ENCODE results near the gene CTIF.

Gene CTIF

GRCh38 chr18:48819781-48820482 is 281.1 kb downstream of the CTIF start:
- no peak for DNase-seq
- Histone ChIP-seq H3K4me2 (ENCODE audit: low read length, poor library complexity, severe bottlenecking) (no peak overlapping the region), H3K18ac (ENCODE audit: low read depth in 1 of 2, low read length in 2 of 2) (no peak overlapping the region), H3K79me1 (replicated peaks; ENCODE audit: low read length, poor library complexity, severe bottlenecking) (peaks cover 17% of the 10 kb centered on the region), H3K9me3 (ENCODE audit: control insufficient read depth, low read length) (peaks cover 7% of the 10 kb centered on the region), H3K27ac (ENCODE audit: low read length, poor library complexity, severe bottlenecking) (no peak overlapping the region), H2BK12ac (ENCODE audit: low read length in 2 of 2) (no peak overlapping the region), H2BK120ac (ENCODE audit: low read depth, low read length) (no peak overlapping the region), H2AK5ac (ENCODE audit: low read length, severe bottlenecking) (no peak overlapping the region), H3K4me1 (ENCODE audit: control insufficient read depth, insufficient read depth, low read depth, low read length) (peaks cover 6% of the 10 kb centered on the region), H3K4ac (ENCODE audit: low read depth in 1 of 2, low read length in 2 of 2) (no peak overlapping the region), H3K23ac (ENCODE audit: low read length in 2 of 2) (no peak overlapping the region), H4K8ac (ENCODE audit: low read length) (no peak overlapping the region), H4K91ac (ENCODE audit: low read length) (no peak overlapping the region), H3K36me3 (ENCODE audit: control insufficient read depth in 1 of 2, insufficient read depth in 2 of 2, low read depth in 1 of 2, low read length in 2 of 2) (peaks cover 46 to 56% of the 10 kb centered on the region in 2 experiments), H2BK15ac (ENCODE audit: low read depth, poor library complexity, severe bottlenecking) (no peak overlapping the region), H3K9ac (ENCODE audit: low read length) (no peak overlapping the region), H2BK5ac (ENCODE audit: low read depth, low read length, poor library complexity, severe bottlenecking) (no peak overlapping the region), H3K4me3 (ENCODE audit: insufficient read depth in 1 of 2, low read depth in 1 of 2, low read length in 2 of 2) (no peak overlapping the region), H2AFZ (ENCODE audit: low read depth, low read length) (no peak overlapping the region), H3K14ac (ENCODE audit: low read length in 2 of 2) (no peak overlapping the region), H3K27me3 (ENCODE audit: control insufficient read depth in 1 of 2, insufficient read depth in 1 of 2, low read length in 2 of 2) (no peaks in the 10 kb centered on the region)
- WGBS: 96% methylated on average over 11 of the region's 11 CpGs

GRCh38 chr18:48820483-48821250 is 281.8 kb downstream of the CTIF start:
- Histone ChIP-seq H3K27me3 (ENCODE audit: control insufficient read depth in 1 of 2, insufficient read depth in 1 of 2, low read length in 2 of 2) (no peaks in the 10 kb centered on the region), H2BK5ac (ENCODE audit: low read depth, low read length, poor library complexity, severe bottlenecking) (no peak overlapping the region), H2AFZ (ENCODE audit: low read depth, low read length) (no peak overlapping the region), H2BK120ac (ENCODE audit: low read depth, low read length) (no peak overlapping the region), H2BK15ac (ENCODE audit: low read depth, poor library complexity, severe bottlenecking) (peak overlapping the region; percentile 55), H3K36me3 (ENCODE audit: control insufficient read depth in 1 of 2, insufficient read depth in 2 of 2, low read depth in 1 of 2, low read length in 2 of 2) (peaks cover 46 to 59% of the 10 kb centered on the region in 2 experiments), H4K8ac (ENCODE audit: low read length) (peak overlapping the region; percentile 13), H3K27ac (ENCODE audit: low read length, poor library complexity, severe bottlenecking) (no peak overlapping the region), H3K18ac (ENCODE audit: low read depth in 1 of 2, low read length in 2 of 2) (peak overlapping the region in 1 of 2 experiments; percentile 30), H3K14ac (ENCODE audit: low read length in 2 of 2) (no peak overlapping the region), H2BK12ac (ENCODE audit: low read length in 2 of 2) (no peak overlapping the region), H3K9ac (ENCODE audit: low read length) (no peak overlapping the region), H3K4me3 (ENCODE audit: insufficient read depth in 1 of 2, low read depth in 1 of 2, low read length in 2 of 2) (no peak overlapping the region), H3K23ac (ENCODE audit: low read length in 2 of 2) (no peak overlapping the region), H3K79me1 (replicated peaks; ENCODE audit: low read length, poor library complexity, severe bottlenecking) (peaks cover 20% of the 10 kb centered on the region), H3K4ac (ENCODE audit: low read depth in 1 of 2, low read length in 2 of 2) (no peak overlapping the region), H3K4me1 (ENCODE audit: control insufficient read depth, insufficient read depth, low read depth, low read length) (peaks cover 11% of the 10 kb centered on the region), H2AK5ac (ENCODE audit: low read length, severe bottlenecking) (no peak overlapping the region), H4K91ac (ENCODE audit: low read length) (peak overlapping the region; percentile 40), H3K9me3 (ENCODE audit: control insufficient read depth, low read length) (peaks cover 7% of the 10 kb centered on the region), H3K4me2 (ENCODE audit: low read length, poor library complexity, severe bottlenecking) (no peak overlapping the region)
- DNase-seq: no peak
- WGBS: 94% methylated on average over 11 of the region's 11 CpGs

- Histone ChIP-seq H3K23ac (ENCODE audit: low read length in 2 of 2) (no peak overlapping the region), H2AFZ (ENCODE audit: low read depth, low read length) (no peak overlapping the region), H2BK120ac (ENCODE audit: low read depth, low read length) (no peak overlapping the region), H2BK12ac (ENCODE audit: low read length in 2 of 2) (no peak overlapping the region), H3K18ac (ENCODE audit: low read depth in 1 of 2, low read length in 2 of 2) (peak overlapping the region in 1 of 2 experiments; percentile 30), H3K9ac (ENCODE audit: low read length) (no peak overlapping the region), H4K91ac (ENCODE audit: low read length) (peak overlapping the region; percentile 40), H3K4me1 (ENCODE audit: control insufficient read depth, insufficient read depth, low read depth, low read length) (peaks cover 11% of the 10 kb centered on the region), H3K4me2 (ENCODE audit: low read length, poor library complexity, severe bottlenecking) (no peak overlapping the region), H3K27me3 (ENCODE audit: control insufficient read depth in 1 of 2, insufficient read depth in 1 of 2, low read length in 2 of 2) (no peaks in the 10 kb centered on the region), H2BK5ac (ENCODE audit: low read depth, low read length, poor library complexity, severe bottlenecking) (no peak overlapping the region), H3K27ac (ENCODE audit: low read length, poor library complexity, severe bottlenecking) (no peak overlapping the region), H2BK15ac (ENCODE audit: low read depth, poor library complexity, severe bottlenecking) (no peak overlapping the region), H3K36me3 (ENCODE audit: control insufficient read depth in 1 of 2, insufficient read depth in 2 of 2, low read depth in 1 of 2, low read length in 2 of 2) (peaks cover 46 to 59% of the 10 kb centered on the region in 2 experiments), H3K14ac (ENCODE audit: low read length in 2 of 2) (no peak overlapping the region), H3K79me1 (replicated peaks; ENCODE audit: low read length, poor library complexity, severe bottlenecking) (peaks cover 20% of the 10 kb centered on the region), H4K8ac (ENCODE audit: low read length) (peak overlapping the region; percentile 13), H3K4me3 (ENCODE audit: insufficient read depth in 1 of 2, low read depth in 1 of 2, low read length in 2 of 2) (no peak overlapping the region), H2AK5ac (ENCODE audit: low read length, severe bottlenecking) (no peak overlapping the region), H3K9me3 (ENCODE audit: control insufficient read depth, low read length) (peaks cover 7% of the 10 kb centered on the region), H3K4ac (ENCODE audit: low read depth in 1 of 2, low read length in 2 of 2) (no peak overlapping the region)
- 99% methylated on average over 5 of the region's 5 CpGs for WGBS
- no peak for DNase-seq
Observed at GRCh38 chr18:48821251-48821590, 282.4 kb downstream of the CTIF start.

GRCh38 chr18:48821845-48822244 is 283.0 kb downstream of the CTIF start:
- Histone ChIP-seq H2AK5ac (ENCODE audit: low read length, severe bottlenecking) (no peak overlapping the region), H3K36me3 (ENCODE audit: control insufficient read depth in 1 of 2, insufficient read depth in 2 of 2, low read depth in 1 of 2, low read length in 2 of 2) (peaks cover 43 to 58% of the 10 kb centered on the region in 2 experiments), H2AFZ (ENCODE audit: low read depth, low read length) (no peak overlapping the region), H3K9me3 (ENCODE audit: control insufficient read depth, low read length) (peaks cover 7% of the 10 kb centered on the region), H3K27ac (ENCODE audit: low read length, poor library complexity, severe bottlenecking) (no peak overlapping the region), H4K8ac (ENCODE audit: low read length) (no peak overlapping the region), H3K18ac (ENCODE audit: low read depth in 1 of 2, low read length in 2 of 2) (no peak overlapping the region), H3K4me3 (ENCODE audit: insufficient read depth in 1 of 2, low read depth in 1 of 2, low read length in 2 of 2) (no peak overlapping the region), H3K4ac (ENCODE audit: low read depth in 1 of 2, low read length in 2 of 2) (no peak overlapping the region), H2BK15ac (ENCODE audit: low read depth, poor library complexity, severe bottlenecking) (no peak overlapping the region), H2BK12ac (ENCODE audit: low read length in 2 of 2) (no peak overlapping the region), H3K4me1 (ENCODE audit: control insufficient read depth, insufficient read depth, low read depth, low read length) (peaks cover 13% of the 10 kb centered on the region), H2BK5ac (ENCODE audit: low read depth, low read length, poor library complexity, severe bottlenecking) (no peak overlapping the region), H3K4me2 (ENCODE audit: low read length, poor library complexity, severe bottlenecking) (no peak overlapping the region), H3K14ac (ENCODE audit: low read length in 2 of 2) (no peak overlapping the region), H3K79me1 (replicated peaks; ENCODE audit: low read length, poor library complexity, severe bottlenecking) (peaks cover 21% of the 10 kb centered on the region), H2BK120ac (ENCODE audit: low read depth, low read length) (no peak overlapping the region), H3K9ac (ENCODE audit: low read length) (no peak overlapping the region), H4K91ac (ENCODE audit: low read length) (no peak overlapping the region), H3K27me3 (ENCODE audit: control insufficient read depth in 1 of 2, insufficient read depth in 1 of 2, low read length in 2 of 2) (no peaks in the 10 kb centered on the region), H3K23ac (ENCODE audit: low read length in 2 of 2) (no peak overlapping the region)
- DNase-seq: no peak
- 83% methylated on average over 3 of the region's 4 CpGs for WGBS

Data from mesenchymal stem cell (in vitro differentiated cells and primary cell).